NT2/D1 (cell line): Measurements from ENCODE around the gene ARHGEF35.
"Not testable (repeated sequence)": the region's sequence is repeated elsewhere in the genome, so short reads cannot be mapped to it uniquely, and the experiment has no call there.

Source experiments
- SUZ12 ChIP-seq: IDR thresholded peaks from 2 replicates; pipeline ENCODE4 v1.6.1; 2011; ENCODE audit not compliant: insufficient read length, insufficient read depth; ENCODE audit errors: extremely low read depth
- YY1 ChIP-seq: IDR thresholded peaks from 2 replicates; pipeline ENCODE4 v1.6.1; 2011; ENCODE audit not compliant: insufficient read length, insufficient read depth
- ZNF274 ChIP-seq: IDR thresholded peaks from 2 replicates; pipeline ENCODE4 v1.6.1; 2011; ENCODE audit warnings: mild to moderate bottlenecking, low read depth, low read length

GRCh38 chr7:144194453-144194852 is 1.2 kb downstream of the ARHGEF35 start:
- not testable (repeated sequence) for TF ChIP-seq YY1, SUZ12, ZNF274
